ENCODE data around the gene CCDC12. TPM values are rescaled to one million over a fixed set of nuclear protein-coding genes. Genes with fewer than 3 reads are reported as not detected.

The CCDC12 gene
- polyA plus RNA-seq, 1 of the 3 experiments (the other 2 are of a cell fraction) = 105 TPM

DNA sequence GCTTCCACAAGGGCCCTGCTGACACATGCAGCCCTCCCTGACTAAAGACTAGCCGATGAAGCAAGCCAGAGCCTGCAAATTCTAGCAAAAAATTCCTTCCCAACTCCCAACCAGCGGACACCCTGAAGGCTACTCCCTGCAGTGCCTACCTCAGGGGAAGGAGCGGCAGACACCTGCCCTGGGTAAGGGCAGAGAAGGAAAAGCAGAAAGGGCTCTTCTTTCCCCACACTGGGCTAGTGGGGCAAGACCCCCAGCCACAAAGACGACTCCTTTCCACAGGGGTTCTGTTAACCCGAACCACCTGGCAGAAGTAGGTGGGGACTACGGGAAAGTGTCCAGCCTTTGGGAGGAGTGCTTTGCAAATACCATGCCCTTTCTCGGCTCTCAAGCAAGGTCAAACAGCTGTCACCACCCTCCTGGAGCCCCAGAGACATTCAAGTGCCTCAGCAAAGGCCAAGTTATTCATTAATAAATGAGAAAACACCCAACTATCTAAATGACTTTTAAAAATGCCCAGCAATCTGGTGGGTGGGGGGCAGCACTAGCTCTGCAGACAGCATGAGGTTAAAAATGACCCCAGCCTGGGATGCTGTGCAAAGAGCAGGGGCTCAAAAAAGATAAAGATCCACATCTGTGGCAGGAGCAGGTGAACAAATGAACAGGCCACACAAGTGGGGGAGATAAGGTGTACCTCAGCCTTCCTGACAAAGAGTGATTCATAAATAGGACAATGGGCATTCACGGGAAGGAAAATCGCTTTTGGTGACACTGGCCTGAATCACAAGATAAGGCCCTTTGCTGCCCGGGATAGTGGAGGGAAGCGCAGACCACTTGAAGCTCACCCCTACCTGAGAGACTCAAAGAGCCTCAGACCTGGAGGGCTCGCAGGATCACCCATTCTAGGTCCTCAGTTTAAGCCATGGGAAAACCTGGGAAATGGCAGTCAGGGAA, 33.0 kb downstream of the CCDC12 start:
- no peak for DNase-seq
- 62% methylated on average over 10 of the region's 12 CpGs for WGBS (ENCODE audit: low lambda C conversion rate)
- POLR2A ChIA-PET = no interaction called here
- Histone ChIP-seq H3K27ac (ENCODE audit: low read depth in 2 of 2, low read length in 1 of 2) (peak overlapping the region in 1 of 2 experiments; percentile 3; a peak in 1 of 4 replicates), H3K9me3 (no peaks in the 10 kb centered on the region), H3K9me2 (no peaks in the 10 kb centered on the region), H3K27me3 (ENCODE audit: insufficient read depth) (no peaks in the 10 kb centered on the region), H4K20me1 (ENCODE audit: insufficient read depth) (peaks cover 60% of the 10 kb centered on the region), H3K9ac (no peak overlapping the region), H3K4me1 (ENCODE audit: control insufficient read depth in 1 of 2, insufficient read depth in 2 of 2, low read depth in 1 of 2, low read length in 1 of 2) (peaks cover 16 to 30% of the 10 kb centered on the region in 2 experiments), H3K4me2 (no peak overlapping the region), H3F3A (replicated peaks; ENCODE audit: insufficient read depth) (peaks cover 15% of the 10 kb centered on the region), H3K79me2 (ENCODE audit: insufficient read depth) (peaks cover 91% of the 10 kb centered on the region), H2AFZ (ENCODE audit: low read depth) (no peak overlapping the region), H3K4me3 (ENCODE audit: low read depth in 2 of 2, low read length in 1 of 2) (no peak overlapping the region), H3K36me3 (replicated peaks in 1 of 2; ENCODE audit: control insufficient read depth in 1 of 2, insufficient read depth in 2 of 2, low read length in 1 of 2) (peaks cover 14 to 26% of the 10 kb centered on the region in 2 experiments)
- CTCF ChIA-PET = no interaction called here
- 0 out of 2 replicates have a peak, but pooled peaks have one; percentile 15 for TF ChIP-seq GATA2 (CRISPR knock-in tag; IDR thresholded peaks at IDR 0.05)
- no peak for TF ChIP-seq RFX5 (IDR thresholded peaks at IDR 0.05; ENCODE audit: low read length)

GRCh38 chr3:46942481-46943236, 33.9 kb downstream of the CCDC12 start:
- peaks cover 16 to 32% of the 10 kb centered on the region in 2 experiments for H3K36me3 ChIP-seq (replicated peaks in 1 of 2; ENCODE audit: control insufficient read depth in 1 of 2, insufficient read depth in 2 of 2, low read length in 1 of 2)
- ChIA-PET CTCF (interaction anchor here (0.7 to 0.9 kb wide), 2 partner anchors 15 to 19 kb away, joined by 3 read pairs; no protein-coding TSS in a partner anchor), POLR2A (no interaction called here)
- no peak overlapping the region for H3K4me3 ChIP-seq (ENCODE audit: low read depth in 2 of 2, low read length in 1 of 2)
- peaks cover 7% of the 10 kb centered on the region for H3F3A ChIP-seq (replicated peaks; ENCODE audit: insufficient read depth)
- no peak for DNase-seq
- H3K4me2 ChIP-seq = no peak overlapping the region
- no peak overlapping the region for H2AFZ ChIP-seq (ENCODE audit: low read depth)
- peaks cover 91% of the 10 kb centered on the region for H3K79me2 ChIP-seq (ENCODE audit: insufficient read depth)
- no peak overlapping the region for H3K27ac ChIP-seq (ENCODE audit: low read depth in 2 of 2, low read length in 1 of 2)
- H3K9me3 ChIP-seq = no peaks in the 10 kb centered on the region
- peaks cover 51% of the 10 kb centered on the region for H4K20me1 ChIP-seq (ENCODE audit: insufficient read depth)
- H3K9me2 ChIP-seq = no peaks in the 10 kb centered on the region
- 86% methylated on average over 9 of the region's 12 CpGs for WGBS (ENCODE audit: low lambda C conversion rate)
- no peak overlapping the region for H3K9ac ChIP-seq
- H3K4me1 ChIP-seq (ENCODE audit: control insufficient read depth in 1 of 2, insufficient read depth in 2 of 2, low read depth in 1 of 2, low read length in 1 of 2) = peaks cover 8 to 22% of the 10 kb centered on the region in 2 experiments
- H3K27me3 ChIP-seq (ENCODE audit: insufficient read depth) = no peaks in the 10 kb centered on the region
- TF ChIP-seq EP300 (IDR thresholded peaks at IDR 0.05; ENCODE audit: borderline replicate concordance in 1 of 2, low read depth in 1 of 2, low read length in 1 of 2) (no peak), RXRA (IDR thresholded peaks at IDR 0.05; ENCODE audit: borderline replicate concordance, low read depth) (no peak), MEF2A (IDR thresholded peaks at IDR 0.05; ENCODE audit: borderline replicate concordance, low read depth) (no peak), CTCF (IDR thresholded peaks at IDR 0.05) (no peak), NFIC (IDR thresholded peaks at IDR 0.05; ENCODE audit: borderline replicate concordance) (no peak), MAX (IDR thresholded peaks at IDR 0.05; ENCODE audit: low read depth) (no peak), FOSL2 (IDR thresholded peaks at IDR 0.05; ENCODE audit: borderline replicate concordance, low read depth) (no peak), REST (IDR thresholded peaks at IDR 0.05; ENCODE audit: low read depth, low read length) (no peak), POLR2AphosphoS5 (IDR thresholded peaks at IDR 0.05; ENCODE audit: low read depth, low read length) (no peak), MXI1 (IDR thresholded peaks at IDR 0.05; ENCODE audit: low read depth, low read length) (no peak), YY1 (IDR thresholded peaks at IDR 0.05; ENCODE audit: low read depth) (no peak)
- TF ChIP-seq, protein P1, sequence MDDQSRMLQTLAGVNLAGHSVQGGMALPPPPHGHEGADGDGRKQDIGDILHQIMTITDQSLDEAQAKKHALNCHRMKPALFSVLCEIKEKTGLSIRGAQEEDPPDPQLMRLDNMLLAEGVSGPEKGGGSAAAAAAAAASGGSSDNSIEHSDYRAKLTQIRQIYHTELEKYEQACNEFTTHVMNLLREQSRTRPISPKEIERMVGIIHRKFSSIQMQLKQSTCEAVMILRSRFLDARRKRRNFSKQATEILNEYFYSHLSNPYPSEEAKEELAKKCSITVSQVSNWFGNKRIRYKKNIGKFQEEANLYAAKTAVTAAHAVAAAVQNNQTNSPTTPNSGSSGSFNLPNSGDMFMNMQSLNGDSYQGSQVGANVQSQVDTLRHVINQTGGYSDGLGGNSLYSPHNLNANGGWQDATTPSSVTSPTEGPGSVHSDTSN (IDR thresholded peaks at IDR 0.05) = no peak

Data from SK-N-SH (cell line).